Measurements from ENCODE around the gene SAMD14. TPM values are rescaled to one million over a fixed set of nuclear protein-coding genes. Genes with fewer than 3 reads are reported as not detected.

Gene SAMD14
- total RNA-seq, 2 donors from 2014 or later: 2.6 to 5.0 TPM

- Mint-ChIP-seq H3K27ac (no peak overlapping the region), H3K4me1 (ENCODE audit: low read depth in 2 of 2) (no peaks in the 10 kb centered on the region), H3K27me3 (no peaks in the 10 kb centered on the region), H3K36me3 (no peaks in the 10 kb centered on the region), H3K4me3 (no peak overlapping the region), H3K9me3 (no peaks in the 10 kb centered on the region)
- ATAC-seq: no peak
- no peak for DNase-seq (ENCODE audit: low spot score)
Measured at GRCh38 chr17:50076221-50076590, 53.8 kb downstream of the SAMD14 start.

GRCh38 chr17:50075446-50076032 lies 54.4 kb downstream of the SAMD14 start:
- H3K9me3 Mint-ChIP-seq: no peaks in the 10 kb centered on the region
- no peaks in the 10 kb centered on the region for H3K36me3 Mint-ChIP-seq
- DNase-seq (ENCODE audit: low spot score) (no peak), ATAC-seq (no peak)
- H3K4me3 Mint-ChIP-seq: no peak overlapping the region
- no peaks in the 10 kb centered on the region for H3K27me3 Mint-ChIP-seq
- H3K27ac Mint-ChIP-seq: no peak overlapping the region
- no peaks in the 10 kb centered on the region for H3K4me1 Mint-ChIP-seq (ENCODE audit: low read depth in 2 of 2)

GRCh38 chr17:50074227-50074626 lies 55.7 kb downstream of the SAMD14 start:
- no peak for DNase-seq (ENCODE audit: low spot score)
- Mint-ChIP-seq H3K36me3 (no peaks in the 10 kb centered on the region), H3K27ac (no peak overlapping the region), H3K27me3 (no peaks in the 10 kb centered on the region), H3K4me1 (ENCODE audit: low read depth in 2 of 2) (no peaks in the 10 kb centered on the region), H3K9me3 (no peaks in the 10 kb centered on the region), H3K4me3 (no peak overlapping the region)
- no peak for ATAC-seq

DNA sequence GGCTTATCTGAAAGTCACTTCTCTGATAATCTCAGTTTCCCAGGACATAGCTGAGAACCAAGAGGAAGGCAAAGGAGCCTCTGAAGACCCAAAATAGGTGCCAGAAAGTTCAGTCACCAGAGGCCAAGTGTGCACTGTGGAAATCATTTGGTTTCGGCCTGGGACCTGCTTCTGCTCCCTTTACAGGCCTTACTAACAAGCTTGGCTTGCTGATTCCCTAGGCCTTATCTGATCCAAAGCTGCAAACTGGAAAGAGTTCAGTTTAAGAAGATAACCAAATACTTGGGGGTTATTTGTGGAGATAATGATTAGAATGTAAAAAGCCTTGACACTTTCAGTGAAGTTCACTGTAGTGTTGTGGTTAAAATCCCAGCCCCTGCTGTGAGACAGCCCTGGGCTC lies 57.0 kb downstream of the SAMD14 start:
- no peak overlapping the region for H3K27ac Mint-ChIP-seq
- no peaks in the 10 kb centered on the region for H3K36me3 Mint-ChIP-seq
- no peaks in the 10 kb centered on the region for H3K4me1 Mint-ChIP-seq (ENCODE audit: low read depth in 2 of 2)
- H3K27me3 Mint-ChIP-seq: no peaks in the 10 kb centered on the region
- H3K9me3 Mint-ChIP-seq: no peaks in the 10 kb centered on the region
- ATAC-seq (no peak), DNase-seq (ENCODE audit: low spot score) (no peak)
- no peak overlapping the region for H3K4me3 Mint-ChIP-seq

- Mint-ChIP-seq H3K27me3 (no peaks in the 10 kb centered on the region), H3K4me3 (no peak overlapping the region), H3K9me3 (no peaks in the 10 kb centered on the region), H3K4me1 (ENCODE audit: low read depth in 2 of 2) (no peaks in the 10 kb centered on the region), H3K36me3 (no peaks in the 10 kb centered on the region), H3K27ac (no peak overlapping the region)
- ATAC-seq (peak in 1 of 2 donors; percentile 20), DNase-seq (ENCODE audit: low spot score) (no peak)
Measured at GRCh38 chr17:50072130-50072529, 57.8 kb downstream of the SAMD14 start.

- ATAC-seq: no peak
- Mint-ChIP-seq H3K4me1 (ENCODE audit: low read depth in 2 of 2) (no peaks in the 10 kb centered on the region), H3K36me3 (no peaks in the 10 kb centered on the region), H3K4me3 (no peak overlapping the region), H3K27me3 (no peaks in the 10 kb centered on the region), H3K27ac (no peak overlapping the region), H3K9me3 (no peaks in the 10 kb centered on the region)
- DNase-seq (ENCODE audit: low spot score): no peak
Measured at GRCh38 chr17:50071692-50072091, 58.3 kb downstream of the SAMD14 start.

DNA sequence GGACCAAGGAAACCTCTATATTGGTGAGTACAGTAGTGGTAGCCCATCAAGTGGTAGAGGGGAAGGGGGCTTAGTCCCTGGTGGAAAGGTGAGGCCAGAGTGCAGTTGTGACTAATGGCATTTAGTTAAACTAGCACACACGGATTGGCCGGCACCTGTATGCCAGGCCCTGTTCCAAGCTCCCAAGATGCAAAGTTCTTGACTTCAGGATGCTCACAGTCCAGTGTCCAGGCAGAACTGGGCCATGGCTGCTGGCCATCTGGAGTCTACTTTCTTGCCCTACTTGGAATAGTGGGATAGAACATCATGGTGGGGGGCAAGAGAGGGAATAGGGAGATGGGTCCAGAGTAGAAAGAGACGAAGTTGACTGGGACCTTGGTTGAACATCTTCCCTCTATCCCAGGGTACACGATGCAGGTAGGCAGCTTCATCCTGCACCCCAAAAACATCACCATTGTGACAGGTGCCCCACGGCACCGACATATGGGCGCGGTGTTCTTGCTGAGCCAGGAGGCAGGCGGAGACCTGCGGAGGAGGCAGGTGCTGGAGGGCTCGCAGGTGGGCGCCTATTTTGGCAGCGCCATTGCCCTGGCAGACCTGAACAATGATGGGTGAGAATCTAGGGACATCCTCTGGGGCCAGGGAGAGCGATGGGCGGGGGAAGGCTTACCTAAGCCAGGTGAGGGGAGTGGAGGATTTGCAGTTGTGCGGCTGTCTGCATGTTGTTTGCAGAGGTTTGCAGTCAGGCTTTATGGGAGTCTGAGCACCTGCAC lies 58.9 kb downstream of the SAMD14 start:
- Mint-ChIP-seq H3K4me1 (ENCODE audit: low read depth in 2 of 2) (no peaks in the 10 kb centered on the region), H3K4me3 (no peak overlapping the region), H3K27ac (no peak overlapping the region), H3K27me3 (no peaks in the 10 kb centered on the region), H3K9me3 (no peaks in the 10 kb centered on the region), H3K36me3 (no peaks in the 10 kb centered on the region)
- no peak for ATAC-seq
- DNase-seq (ENCODE audit: low spot score): no peak

DNA sequence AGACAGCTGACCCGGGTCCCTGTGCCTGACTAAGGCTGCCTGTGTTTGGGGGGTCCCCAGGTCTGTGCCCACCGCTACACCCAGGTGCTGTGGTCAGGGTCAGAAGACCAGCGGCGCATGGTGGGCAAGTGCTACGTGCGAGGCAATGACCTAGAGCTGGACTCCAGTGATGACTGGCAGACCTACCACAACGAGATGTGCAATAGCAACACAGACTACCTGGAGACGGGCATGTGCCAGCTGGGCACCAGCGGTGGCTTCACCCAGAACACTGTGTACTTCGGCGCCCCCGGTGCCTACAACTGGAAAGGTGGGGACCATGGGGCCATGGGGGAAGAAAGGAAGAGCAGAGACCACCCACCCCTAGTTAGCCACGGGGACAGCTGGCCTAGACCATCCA lies 62.0 kb downstream of the SAMD14 start:
- no peaks in the 10 kb centered on the region for H3K9me3 Mint-ChIP-seq
- ATAC-seq: no peak

DNA sequence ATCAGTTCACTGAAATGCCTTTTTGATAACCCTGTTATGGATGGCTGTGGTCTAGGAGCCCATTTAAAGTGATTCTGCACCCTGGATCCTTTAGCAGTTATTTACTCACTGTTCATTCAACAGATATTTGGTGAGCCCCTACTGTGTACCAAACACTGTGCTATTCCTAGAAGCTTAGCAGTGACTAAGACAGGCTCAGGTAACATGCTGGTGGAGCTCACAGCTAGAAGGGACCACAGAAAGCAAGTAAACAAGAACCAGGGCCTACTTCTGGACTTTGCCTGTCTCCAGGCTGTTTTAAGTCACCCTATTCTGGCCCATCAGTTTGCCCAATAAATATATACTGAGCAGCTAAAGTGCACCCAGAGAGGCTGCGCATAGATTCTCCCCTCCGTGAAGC lies 63.0 kb downstream of the SAMD14 start:
- H3K27me3 Mint-ChIP-seq: peaks cover 0 to 3% of the 10 kb centered on the region in 2 donors
- H3K9me3 Mint-ChIP-seq: no peaks in the 10 kb centered on the region
- H3K4me1 Mint-ChIP-seq (ENCODE audit: low read depth in 2 of 2): peaks cover 3 to 6% of the 10 kb centered on the region in 2 donors
- H3K4me3 Mint-ChIP-seq: no peak overlapping the region
- DNase-seq (ENCODE audit: low spot score) (no peak), ATAC-seq (no peak)
- no peak overlapping the region for H3K27ac Mint-ChIP-seq
- H3K36me3 Mint-ChIP-seq: no peaks in the 10 kb centered on the region

More for the DNA sequence above, 62.0 kb downstream of the SAMD14 start:
- Mint-ChIP-seq H3K36me3 (no peaks in the 10 kb centered on the region), H3K4me3 (no peak overlapping the region), H3K4me1 (ENCODE audit: low read depth in 2 of 2) (peaks cover 3 to 6% of the 10 kb centered on the region in 2 donors), H3K27me3 (peaks cover 0 to 3% of the 10 kb centered on the region in 2 donors), H3K27ac (no peak overlapping the region)
- no peak for DNase-seq (ENCODE audit: low spot score)

DNA sequence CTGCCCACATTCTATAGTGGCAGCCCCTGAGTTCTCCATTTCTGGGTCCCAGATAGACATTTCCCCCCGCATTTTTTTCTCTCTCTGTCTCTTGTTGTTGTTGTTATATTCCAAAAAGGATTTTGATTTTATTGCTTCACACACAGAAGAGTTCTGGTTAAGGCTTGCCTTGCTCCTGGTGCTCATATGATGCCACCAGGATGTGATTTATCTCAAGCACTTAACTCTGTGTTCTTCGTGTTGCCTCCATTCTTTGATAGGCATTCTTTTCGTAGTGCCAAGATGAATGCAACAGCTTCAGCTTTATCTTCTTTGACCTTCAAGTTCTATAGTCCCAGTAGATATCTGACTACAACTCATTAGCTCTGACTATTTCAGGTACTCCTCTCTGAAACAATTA lies 64.9 kb downstream of the SAMD14 start:
- H3K27ac Mint-ChIP-seq: no peak overlapping the region
- ATAC-seq: no peak
- DNase-seq (ENCODE audit: low spot score): no peak
- H3K4me1 Mint-ChIP-seq (ENCODE audit: low read depth in 2 of 2): peaks cover 3 to 6% of the 10 kb centered on the region in 2 donors
- no peak overlapping the region for H3K4me3 Mint-ChIP-seq
- H3K27me3 Mint-ChIP-seq: peaks cover 0 to 3% of the 10 kb centered on the region in 2 donors
- H3K36me3 Mint-ChIP-seq: no peaks in the 10 kb centered on the region
- H3K9me3 Mint-ChIP-seq: no peaks in the 10 kb centered on the region

DNA sequence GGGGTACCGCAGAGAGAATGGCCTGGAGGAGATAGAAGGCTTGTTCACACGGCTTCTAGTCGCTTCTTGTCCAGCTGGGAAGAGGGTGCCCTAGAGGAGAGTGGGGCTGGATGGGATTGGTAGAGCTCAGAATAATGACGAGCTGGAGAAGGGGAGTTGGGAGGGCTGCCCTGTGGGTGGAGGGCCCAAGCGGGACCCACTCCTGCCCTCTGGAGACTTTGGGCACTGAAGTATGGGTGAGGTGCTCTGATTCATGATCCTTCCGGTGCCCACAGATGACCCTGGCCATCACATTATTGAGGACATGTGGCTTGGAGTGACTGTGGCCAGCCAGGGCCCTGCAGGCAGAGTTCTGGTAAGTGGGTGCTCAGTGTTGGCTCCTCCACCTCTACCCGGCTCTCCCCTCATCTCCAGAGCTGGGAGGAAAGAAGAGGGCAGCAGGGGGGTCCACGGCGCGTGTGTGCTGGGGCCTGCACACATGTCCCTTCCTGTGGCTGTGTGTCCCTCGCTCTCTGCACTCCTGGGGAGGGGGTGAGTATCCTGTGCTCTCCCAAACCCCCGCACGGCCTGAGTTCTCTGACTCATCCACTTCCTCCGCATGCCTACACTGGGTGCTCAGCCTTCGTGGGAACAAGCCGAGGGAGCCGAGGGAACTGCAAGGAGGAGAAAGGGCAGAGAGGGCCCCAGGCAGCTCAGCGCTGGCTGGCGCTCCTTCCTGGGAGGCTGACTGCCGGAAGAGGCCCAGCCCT lies 65.5 kb downstream of the SAMD14 start:
- Mint-ChIP-seq H3K4me3 (no peak overlapping the region), H3K4me1 (ENCODE audit: low read depth in 2 of 2) (peaks cover 3 to 6% of the 10 kb centered on the region in 2 donors), H3K27ac (no peak overlapping the region), H3K27me3 (peaks cover 0 to 4% of the 10 kb centered on the region in 2 donors), H3K36me3 (no peaks in the 10 kb centered on the region), H3K9me3 (no peaks in the 10 kb centered on the region)
- ATAC-seq (no peak), DNase-seq (ENCODE audit: low spot score) (no peak)

- Mint-ChIP-seq H3K9me3 (no peaks in the 10 kb centered on the region), H3K4me3 (no peak overlapping the region), H3K36me3 (no peaks in the 10 kb centered on the region), H3K4me1 (ENCODE audit: low read depth in 2 of 2) (peaks cover 3 to 6% of the 10 kb centered on the region in 2 donors), H3K27me3 (peaks cover 0 to 6% of the 10 kb centered on the region in 2 donors), H3K27ac (no peak overlapping the region)
- no peak for DNase-seq (ENCODE audit: low spot score)
- ATAC-seq: no peak
Measured at GRCh38 chr17:50063561-50064252, 66.3 kb downstream of the SAMD14 start.

DNA sequence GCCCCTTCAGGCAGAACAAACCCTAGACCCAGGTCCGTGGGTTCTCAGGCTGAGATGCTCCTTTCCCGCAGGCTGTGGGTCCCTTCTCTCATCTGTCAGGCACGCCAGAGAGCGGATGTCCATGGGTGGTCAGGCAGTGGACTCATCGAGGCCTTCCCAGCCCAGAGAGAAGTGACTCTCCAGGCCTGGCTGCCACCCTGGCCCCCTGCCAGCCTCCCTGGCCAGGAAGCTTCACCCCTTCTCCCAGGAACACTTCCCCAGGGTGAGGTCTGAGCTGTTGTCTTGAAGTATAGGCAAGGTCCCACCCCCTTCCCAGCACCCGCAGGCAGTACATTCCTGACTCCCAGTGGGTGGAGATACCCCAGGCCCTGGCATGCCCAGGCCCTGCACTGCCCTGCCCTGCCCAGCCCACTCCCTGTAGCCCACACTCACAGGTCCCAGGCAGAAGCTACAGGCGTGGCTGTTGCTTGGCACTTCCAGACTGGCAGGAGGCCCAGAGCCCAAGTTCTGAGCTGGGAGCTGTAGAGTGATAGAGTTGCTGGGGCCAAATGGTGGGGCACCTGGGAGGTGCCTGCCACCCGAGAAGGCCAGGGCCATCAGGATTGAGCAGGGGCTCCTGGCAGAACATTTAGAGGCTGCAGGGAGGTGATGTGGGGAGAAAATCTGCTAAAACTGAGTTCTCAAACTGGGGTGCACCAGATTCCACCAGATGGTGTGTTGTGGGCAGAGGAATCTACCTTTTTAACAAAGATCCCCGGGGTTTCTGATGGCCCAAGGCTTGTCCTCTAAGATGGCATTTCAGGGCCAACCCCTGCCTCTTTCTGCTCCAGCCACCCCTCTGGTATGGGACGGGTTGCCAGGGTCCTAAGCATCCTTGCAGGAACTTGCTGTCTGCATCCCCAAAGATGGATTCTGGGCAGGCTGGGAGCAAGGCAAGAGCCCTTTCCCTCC lies 67.4 kb downstream of the SAMD14 start:
- peaks cover 7 to 10% of the 10 kb centered on the region in 2 donors for H3K27me3 Mint-ChIP-seq
- no peaks in the 10 kb centered on the region for H3K36me3 Mint-ChIP-seq
- no peak for DNase-seq (ENCODE audit: low spot score)
- H3K27ac Mint-ChIP-seq: no peak overlapping the region
- H3K4me1 Mint-ChIP-seq (ENCODE audit: low read depth in 2 of 2): peaks cover 8 to 11% of the 10 kb centered on the region in 2 donors
- no peak overlapping the region for H3K4me3 Mint-ChIP-seq
- H3K9me3 Mint-ChIP-seq: no peaks in the 10 kb centered on the region
- no peak for ATAC-seq
